Activated T-cell treated with anti-CD3 and anti-CD28 coated beads, Interleukin-2, amount 50 U/mL, for 4 hours (primary cell): ENCODE measurements around the gene NTN1. TPM values are rescaled to one million over a fixed set of nuclear protein-coding genes. Genes with fewer than 3 reads are reported as not detected.

Source experiments
- ATAC-seq, 2 donors: fragments of 200-7000 bp; cut with Tn5 transposase; one replicate each; pipeline ENCODE4 v1.10.0; 2021
- DNase-seq: peaks from one replicate; pipeline ENCODE4 v3.0.0-alpha.2; 2020
- H3K27me3 Mint-ChIP-seq: one replicate; pipeline ENCODE4 v1.8.0; 2021; ENCODE audit warnings: low read depth, mixed read lengths
- H3K36me3 Mint-ChIP-seq: one replicate; pipeline ENCODE4 v1.8.0; 2022; ENCODE audit warnings: mixed read lengths; ENCODE audit not compliant: insufficient read depth
- H3K4me1 Mint-ChIP-seq: one replicate; pipeline ENCODE4 v1.8.0; 2021; ENCODE audit warnings: low read depth, mixed read lengths
- H3K4me3 Mint-ChIP-seq: one replicate; pipeline ENCODE4 v1.8.0; 2021; ENCODE audit warnings: mild to moderate bottlenecking, moderate library complexity, mixed read lengths
- H3K9me3 Mint-ChIP-seq: one replicate; pipeline ENCODE4 v1.8.0; 2021; ENCODE audit warnings: mixed read lengths
- total RNA-seq, 3 donors: library from RNA; stranded (reverse); gene quantifications; one replicate each; pipeline ENCODE4 v1.2.1, GENCODE V29; 2021

Gene NTN1
- total RNA-seq, 3 donors from 2014 or later, result 0.53 to 0.71 (median 0.55) TPM

- Mint-ChIP-seq H3K27me3 (peaks cover 43% of the 10 kb centered on the region), H3K36me3 (peaks cover 2% of the 10 kb centered on the region), H3K9me3 (no peaks in the 10 kb centered on the region), H3K4me3 (peak overlapping the region; percentile 68), H3K4me1 (peaks cover 8% of the 10 kb centered on the region)
- ATAC-seq (no peak), DNase-seq (no peak)
These were observed 1.1 kb upstream of the NTN1 start for GRCh38 chr17:9020096-9020823.

GRCh38 chr17:9020824-9021157 is 519 bp upstream of the NTN1 start:
- DNase-seq (no peak), ATAC-seq (peak in 1 of 2 donors; percentile 4)
- H3K36me3 Mint-ChIP-seq, result peaks cover 2% of the 10 kb centered on the region
- no peaks in the 10 kb centered on the region for H3K9me3 Mint-ChIP-seq
- H3K4me1 Mint-ChIP-seq, result peaks cover 8% of the 10 kb centered on the region
- H3K27me3 Mint-ChIP-seq, result peaks cover 43% of the 10 kb centered on the region
- peak overlapping the region; percentile 68 for H3K4me3 Mint-ChIP-seq

GRCh38 chr17:9021992-9022572 is 772 bp downstream of the NTN1 start:
- peaks cover 55% of the 10 kb centered on the region for H3K27me3 Mint-ChIP-seq

GRCh38 chr17:9022573-9023391 is 1.5 kb downstream of the NTN1 start:
- ATAC-seq (peak in 1 of 2 donors; percentile 11), DNase-seq (no peak)
- Mint-ChIP-seq H3K9me3 (no peaks in the 10 kb centered on the region), H3K4me3 (peak overlapping the region; percentile 85), H3K4me1 (peaks cover 8% of the 10 kb centered on the region), H3K27me3 (peaks cover 58% of the 10 kb centered on the region), H3K36me3 (peaks cover 2% of the 10 kb centered on the region)

More at GRCh38 chr17:9021992-9022572, 772 bp downstream of the NTN1 start:
- DNase-seq (no peak), ATAC-seq (peak; percentile 9 to 12)
- H3K4me1 Mint-ChIP-seq, result peaks cover 8% of the 10 kb centered on the region
- peak overlapping the region; percentile 85 for H3K4me3 Mint-ChIP-seq
- no peaks in the 10 kb centered on the region for H3K9me3 Mint-ChIP-seq
- peaks cover 2% of the 10 kb centered on the region for H3K36me3 Mint-ChIP-seq

GRCh38 chr17:9023392-9024218 is 2.3 kb downstream of the NTN1 start:
- Mint-ChIP-seq H3K36me3 (peaks cover 2% of the 10 kb centered on the region), H3K27me3 (peaks cover 61% of the 10 kb centered on the region), H3K4me3 (peak overlapping the region; percentile 39), H3K9me3 (no peaks in the 10 kb centered on the region), H3K4me1 (peaks cover 8% of the 10 kb centered on the region)
- no peak for ATAC-seq
- DNase-seq, result no peak

- ATAC-seq (no peak), DNase-seq (no peak)
- Mint-ChIP-seq H3K36me3 (peaks cover 2% of the 10 kb centered on the region), H3K4me1 (peaks cover 8% of the 10 kb centered on the region), H3K9me3 (no peaks in the 10 kb centered on the region), H3K4me3 (no peak overlapping the region), H3K27me3 (peaks cover 60% of the 10 kb centered on the region)
These were observed 3.2 kb downstream of the NTN1 start for GRCh38 chr17:9024497-9024896.

GRCh38 chr17:9026741-9027140 is 5.4 kb downstream of the NTN1 start:
- ATAC-seq (no peak), DNase-seq (no peak)
- H3K4me1 Mint-ChIP-seq, result peaks cover 8% of the 10 kb centered on the region
- peaks cover 61% of the 10 kb centered on the region for H3K27me3 Mint-ChIP-seq
- H3K9me3 Mint-ChIP-seq, result no peaks in the 10 kb centered on the region
- no peak overlapping the region for H3K4me3 Mint-ChIP-seq
- H3K36me3 Mint-ChIP-seq, result peaks cover 2% of the 10 kb centered on the region

- Mint-ChIP-seq H3K4me1 (peaks cover 2% of the 10 kb centered on the region), H3K27me3 (peaks cover 64% of the 10 kb centered on the region), H3K9me3 (no peaks in the 10 kb centered on the region), H3K36me3 (no peaks in the 10 kb centered on the region), H3K4me3 (no peak overlapping the region)
- ATAC-seq (no peak), DNase-seq (no peak)
These were observed 7.1 kb downstream of the NTN1 start for GRCh38 chr17:9028202-9028987.

- Mint-ChIP-seq H3K4me1 (peaks cover 2% of the 10 kb centered on the region), H3K27me3 (peaks cover 60% of the 10 kb centered on the region), H3K36me3 (no peaks in the 10 kb centered on the region), H3K9me3 (no peaks in the 10 kb centered on the region), H3K4me3 (no peak overlapping the region)
- DNase-seq, result no peak
- ATAC-seq, result no peak
These were observed 7.8 kb downstream of the NTN1 start for GRCh38 chr17:9028988-9029570.

GRCh38 chr17:9032151-9032550 is 10.8 kb downstream of the NTN1 start:
- no peak for DNase-seq
- H3K27me3 Mint-ChIP-seq, result peaks cover 34% of the 10 kb centered on the region
- H3K9me3 Mint-ChIP-seq, result no peaks in the 10 kb centered on the region
- H3K4me3 Mint-ChIP-seq, result no peak overlapping the region
- H3K4me1 Mint-ChIP-seq, result no peaks in the 10 kb centered on the region
- ATAC-seq, result no peak
- H3K36me3 Mint-ChIP-seq, result no peaks in the 10 kb centered on the region

GRCh38 chr17:9032583-9032982 is 11.3 kb downstream of the NTN1 start:
- H3K36me3 Mint-ChIP-seq, result no peaks in the 10 kb centered on the region
- peaks cover 31% of the 10 kb centered on the region for H3K27me3 Mint-ChIP-seq
- no peak for ATAC-seq

GRCh38 chr17:9035249-9035648 is 13.9 kb downstream of the NTN1 start:
- no peaks in the 10 kb centered on the region for H3K4me1 Mint-ChIP-seq
- H3K27me3 Mint-ChIP-seq, result peaks cover 26% of the 10 kb centered on the region
- H3K36me3 Mint-ChIP-seq, result no peaks in the 10 kb centered on the region

More at GRCh38 chr17:9032583-9032982, 11.3 kb downstream of the NTN1 start:
- H3K4me3 Mint-ChIP-seq, result no peak overlapping the region
- no peaks in the 10 kb centered on the region for H3K4me1 Mint-ChIP-seq
- H3K9me3 Mint-ChIP-seq, result no peaks in the 10 kb centered on the region
- DNase-seq, result no peak

GRCh38 chr17:9036336-9036735 is 15.0 kb downstream of the NTN1 start:
- Mint-ChIP-seq H3K9me3 (peaks cover 10% of the 10 kb centered on the region), H3K36me3 (no peaks in the 10 kb centered on the region), H3K27me3 (peaks cover 22% of the 10 kb centered on the region), H3K4me3 (no peak overlapping the region), H3K4me1 (no peaks in the 10 kb centered on the region)
- ATAC-seq (no peak), DNase-seq (no peak)

More at GRCh38 chr17:9035249-9035648, 13.9 kb downstream of the NTN1 start:
- no peak overlapping the region for H3K4me3 Mint-ChIP-seq
- peaks cover 5% of the 10 kb centered on the region for H3K9me3 Mint-ChIP-seq
- DNase-seq (no peak), ATAC-seq (no peak)
